ENCODE results near the gene GJA5. TPM values are rescaled to one million over a fixed set of nuclear protein-coding genes. Genes with fewer than 3 reads are reported as not detected.
"Not testable (repeated sequence)": the region's sequence is repeated elsewhere in the genome, so short reads cannot be mapped to it uniquely, and the experiment has no call there.

GJA5 gene
- total RNA-seq, 1 donor from 2014 or later, result 9.9 TPM

GRCh38 chr1:147736883-147737282 lies 23.5 kb downstream of the GJA5 start:
- intact Hi-C loops (cut with DNase I), result no loop called here
- DNase-seq (ENCODE audit: low spot score), result no peak

- DNase-seq (ENCODE audit: low spot score), result no peak
- intact Hi-C loops (cut with DNase I), result no loop called here
Measured at GRCh38 chr1:147735423-147735822, 25.0 kb downstream of the GJA5 start.

GRCh38 chr1:147734291-147734841 lies 26.0 kb downstream of the GJA5 start:
- intact Hi-C loops (cut with DNase I); DNase-seq (ENCODE audit: low spot score): not testable (repeated sequence)

- intact Hi-C loops (cut with DNase I), result no loop called here
- no peak for DNase-seq (ENCODE audit: low spot score)
Measured at GRCh38 chr1:147729315-147729714, 31.1 kb downstream of the GJA5 start.

GRCh38 chr1:147726168-147726567 lies 34.2 kb downstream of the GJA5 start:
- DNase-seq (ENCODE audit: low spot score), result no peak
- intact Hi-C loops (cut with DNase I), result no loop called here

- no peak for DNase-seq (ENCODE audit: low spot score)
- intact Hi-C loops (cut with DNase I), result no loop called here
Measured at GRCh38 chr1:147725685-147726084, 34.7 kb downstream of the GJA5 start.

GRCh38 chr1:147723691-147724323 lies 36.6 kb downstream of the GJA5 start:
- intact Hi-C loops (cut with DNase I), result loop anchor here (1.0 to 5.0 kb wide), 2 partner anchors 98 to 168 kb away; no protein-coding TSS in a partner anchor
- DNase-seq (ENCODE audit: low spot score), result no peak

GRCh38 chr1:147722124-147722523 lies 38.3 kb downstream of the GJA5 start:
- intact Hi-C loops (cut with DNase I), result loop anchor here (5.0 kb wide), 1 partner anchor 100 kb away; no protein-coding TSS in a partner anchor

GRCh38 chr1:147721716-147722115 lies 38.7 kb downstream of the GJA5 start:
- intact Hi-C loops (cut with DNase I), result loop anchor here (5.0 kb wide), 1 partner anchor 101 kb away; no protein-coding TSS in a partner anchor
- no peak for DNase-seq (ENCODE audit: low spot score)

More at GRCh38 chr1:147722124-147722523, 38.3 kb downstream of the GJA5 start:
- DNase-seq (ENCODE audit: low spot score), result no peak

GRCh38 chr1:147720557-147720956 lies 39.8 kb downstream of the GJA5 start:
- DNase-seq (ENCODE audit: low spot score), result no peak
- intact Hi-C loops (cut with DNase I), result loop anchor here (5.0 kb wide), 1 partner anchor 102 kb away; no protein-coding TSS in a partner anchor

GRCh38 chr1:147719711-147720225 lies 40.6 kb downstream of the GJA5 start:
- DNase-seq (ENCODE audit: low spot score), result no peak
- intact Hi-C loops (cut with DNase I), result loop anchor here (5.0 kb wide), 1 partner anchor 103 kb away; no protein-coding TSS in a partner anchor

GRCh38 chr1:147719029-147719698 lies 41.2 kb downstream of the GJA5 start:
- DNase-seq (ENCODE audit: low spot score), result no peak

GRCh38 chr1:147717706-147718097 lies 42.7 kb downstream of the GJA5 start:
- intact Hi-C loops (cut with DNase I), result no loop called here

More at GRCh38 chr1:147719029-147719698, 41.2 kb downstream of the GJA5 start:
- intact Hi-C loops (cut with DNase I), result no loop called here

GRCh38 chr1:147717051-147717705 lies 43.2 kb downstream of the GJA5 start:
- intact Hi-C loops (cut with DNase I), result no loop called here
- DNase-seq (ENCODE audit: low spot score), result no peak

More at GRCh38 chr1:147717706-147718097, 42.7 kb downstream of the GJA5 start:
- DNase-seq (ENCODE audit: low spot score), result no peak

- intact Hi-C loops (cut with DNase I), result no loop called here
- DNase-seq (ENCODE audit: low spot score), result no peak
Measured at GRCh38 chr1:147712605-147713004, 47.8 kb downstream of the GJA5 start.

Other genes starting within 250 kb of the GJA5 start
- 16.1 TPM for gene BCL9, start 219.1 kb downstream of the GJA5 start, total RNA-seq
- gene ACP6, start 90.1 kb downstream of the GJA5 start, total RNA-seq, result 10.9 TPM
- not detected for gene GJA8, start 142.2 kb upstream of the GJA5 start, total RNA-seq
- gene GPR89B, start 167.8 kb upstream of the GJA5 start, total RNA-seq, result 6.2 TPM

Measured in cardiac septum (tissue), 1 donor.